GM10266 (cell line): ENCODE measurements around the gene MNX1.

ENCODE experiments used
- DNase-seq: peaks from one replicate; pipeline ENCODE4 v3.0.0; 2012; ENCODE audit errors: extremely low spot score
- CTCF ChIP-seq: IDR thresholded peaks from 2 replicates; pipeline ENCODE4 v1.5.1; 2012; ENCODE audit warnings: mild to moderate bottlenecking, low read depth; ENCODE audit not compliant: control insufficient read depth, insufficient read depth; ENCODE audit errors: missing control alignments

MNX1 gene

GRCh38 chr7:156988343-156989185, 21.9 kb downstream of the MNX1 start:
- DNase-seq, result no peak
- TF ChIP-seq CTCF, result no peak

GRCh38 chr7:156986378-156986777, 24.1 kb downstream of the MNX1 start:
- no peak for TF ChIP-seq CTCF
- DNase-seq, result no peak

GRCh38 chr7:156985101-156985992, 25.1 kb downstream of the MNX1 start:
- DNase-seq, result no peak
- no peak for TF ChIP-seq CTCF

- TF ChIP-seq CTCF, result no peak
- no peak for DNase-seq
Measured at GRCh38 chr7:156984174-156984891, 26.1 kb downstream of the MNX1 start.

GRCh38 chr7:156979711-156980110, 30.8 kb downstream of the MNX1 start:
- TF ChIP-seq CTCF, result no peak
- no peak for DNase-seq

- no peak for TF ChIP-seq CTCF
- no peak for DNase-seq
Measured at GRCh38 chr7:156979007-156979606, 31.4 kb downstream of the MNX1 start.
